HG03135 (cell line): ENCODE measurements around the gene SIK1.
"Not testable (repeated sequence)": the region's sequence is repeated elsewhere in the genome, so short reads cannot be mapped to it uniquely, and the experiment has no call there.

Source experiments
- ATAC-seq: cut with Tn5 transposase; IDR thresholded peaks from one replicate; pipeline ENCODE4 v1.9.1; 2021; ENCODE audit warnings: mild to moderate bottlenecking, moderate library complexity; ENCODE audit not compliant: unreplicated experiment

SIK1 gene

DNA sequence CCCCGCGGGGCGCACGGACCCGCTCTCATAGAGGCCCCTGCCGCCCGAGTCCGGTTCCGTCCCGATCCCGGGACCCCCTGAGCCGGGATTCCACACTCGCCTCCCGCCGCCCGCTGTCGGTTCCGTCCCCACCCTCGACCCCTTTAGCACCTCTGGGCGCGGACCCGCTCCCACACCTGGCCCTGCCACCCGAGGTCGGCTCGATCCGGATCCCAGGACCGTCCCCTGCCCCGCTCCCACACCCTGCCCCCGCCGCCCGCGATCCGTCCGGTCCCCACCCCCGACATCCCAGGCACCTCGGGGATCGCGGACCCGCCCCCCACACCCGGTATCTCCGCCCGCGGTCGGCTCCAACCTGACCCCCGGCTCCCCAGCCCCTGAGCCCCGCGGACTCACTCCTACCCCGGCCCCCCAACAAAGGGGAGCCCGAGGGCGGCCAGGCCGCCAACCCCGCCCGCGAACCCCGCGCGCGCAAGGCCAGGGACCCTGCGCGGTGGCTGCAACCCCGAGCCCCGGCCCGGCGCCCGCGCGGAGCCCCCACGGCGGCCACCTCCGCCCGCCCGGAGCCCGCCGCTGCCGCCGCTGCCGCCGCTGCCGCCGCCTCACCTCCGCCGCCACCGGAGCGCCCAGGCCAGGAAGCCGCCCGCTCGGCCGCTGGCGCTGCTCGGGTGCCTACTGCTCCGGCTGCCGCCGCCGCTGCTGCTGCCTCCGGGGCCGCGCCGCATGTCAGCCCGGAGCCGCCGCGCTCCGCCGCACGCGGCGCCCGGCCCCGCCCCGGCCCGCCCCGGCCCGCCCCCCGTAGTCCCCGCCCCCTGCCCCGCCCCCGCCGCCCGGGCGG is at the start of gene SIK1:
Gene SIK1, minus strand, starts transcription at position 728 of the 838 bp plus-strand sequence. CDS start 953 bp downstream, outside the sequence.
- not testable (repeated sequence) for ATAC-seq

DNA sequence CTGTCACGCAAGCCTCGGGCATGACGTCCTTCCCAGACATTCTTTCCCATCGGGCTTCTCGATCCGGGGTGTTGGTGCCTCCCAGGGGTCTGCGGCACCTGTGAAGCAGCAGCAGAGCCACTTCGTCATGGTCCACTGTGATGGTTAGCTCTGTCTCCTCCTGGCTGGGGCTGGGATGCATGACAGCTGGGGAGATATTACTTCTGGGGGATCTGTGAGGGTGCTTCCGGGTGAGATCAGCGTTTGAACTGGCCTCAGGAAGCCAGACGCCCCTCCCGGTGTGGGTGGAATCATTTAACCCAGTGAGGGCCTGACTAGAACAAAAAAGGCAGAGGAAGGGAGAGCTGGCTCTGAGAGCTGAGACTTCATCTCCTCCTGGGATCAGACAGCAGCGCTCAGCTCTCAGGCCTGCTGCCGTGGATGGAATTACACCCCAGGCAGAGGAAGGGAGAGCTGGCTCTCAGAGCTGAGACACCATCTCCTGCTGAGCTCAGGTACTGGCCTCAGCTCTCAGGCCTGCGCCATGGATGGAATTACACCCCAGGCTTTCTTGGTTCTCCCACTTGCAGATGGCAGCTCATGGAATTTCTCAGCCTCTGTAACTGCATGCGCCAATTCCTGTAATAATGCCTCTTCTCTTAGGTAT is 44.8 kb upstream of the SIK1 start:
- ATAC-seq, result not testable (repeated sequence)

DNA sequence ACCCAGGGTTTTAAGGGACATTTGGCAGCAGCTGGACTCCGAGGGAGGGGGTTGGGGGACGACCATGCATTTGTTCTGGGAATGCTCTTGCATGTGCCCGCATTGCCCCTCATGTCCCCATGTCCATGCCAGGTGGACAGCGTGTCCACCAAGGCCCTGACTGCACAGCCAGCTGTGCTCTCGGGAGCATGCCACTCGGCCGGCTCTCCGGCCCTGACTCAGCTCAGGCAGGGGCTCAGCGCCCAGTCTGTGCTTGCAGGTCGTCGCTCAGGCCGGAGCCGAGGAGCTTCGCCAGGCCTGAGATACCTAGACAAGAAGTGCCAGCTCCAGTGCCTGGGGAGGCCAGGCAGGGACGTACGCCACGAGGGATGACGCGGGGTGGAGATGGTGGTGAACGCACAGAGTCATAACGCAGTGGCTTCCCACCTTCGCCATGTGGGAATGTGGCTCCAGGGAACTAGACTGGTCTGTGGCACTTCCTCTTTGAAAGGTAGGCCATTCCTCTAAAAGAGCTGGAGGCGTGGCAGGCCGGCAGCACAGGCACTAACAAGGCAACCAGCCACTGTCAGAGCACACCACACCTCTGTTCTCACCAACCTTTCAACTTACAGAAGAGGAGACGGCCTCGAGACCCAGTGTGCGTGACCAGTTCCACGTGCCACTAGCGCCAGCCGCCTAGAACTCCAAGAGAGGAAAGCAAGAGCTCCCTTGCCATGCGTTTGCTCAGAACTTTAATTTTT is 43.0 kb upstream of the SIK1 start:
- not testable (repeated sequence) for ATAC-seq

DNA sequence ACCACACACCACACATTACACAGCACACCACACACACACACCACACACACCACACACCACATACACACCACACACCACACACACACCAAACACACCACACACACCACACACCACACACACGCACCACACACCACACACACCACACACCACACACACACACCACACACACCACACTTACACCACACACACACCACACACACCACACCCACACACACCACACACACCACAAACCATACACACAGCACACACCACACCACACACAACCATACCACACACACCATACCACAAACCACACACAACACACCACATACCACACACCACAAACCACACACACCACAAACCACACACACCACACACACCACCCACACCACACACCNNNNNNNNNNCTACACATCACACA is 40.9 kb upstream of the SIK1 start:
- no peak for ATAC-seq

DNA sequence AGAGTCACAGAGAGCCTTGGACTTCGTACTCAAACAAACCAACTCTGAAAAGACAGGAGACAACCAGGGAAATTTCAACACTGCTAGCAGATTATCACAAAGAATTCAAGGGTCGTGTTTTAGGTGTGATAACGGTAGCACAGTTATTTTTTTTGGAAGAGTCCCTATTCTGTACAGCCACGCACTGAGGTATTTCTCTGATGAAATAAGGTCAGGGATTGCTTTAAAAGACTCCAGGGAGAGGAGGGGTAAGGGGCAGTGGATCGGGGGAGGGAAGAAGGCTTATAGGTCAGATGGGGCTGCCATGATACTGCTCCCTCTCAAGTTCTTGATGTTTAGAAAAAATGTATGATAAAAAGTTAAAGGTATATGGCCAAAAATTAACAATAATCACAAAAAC is 38.2 kb upstream of the SIK1 start:
- not testable (repeated sequence) for ATAC-seq

DNA sequence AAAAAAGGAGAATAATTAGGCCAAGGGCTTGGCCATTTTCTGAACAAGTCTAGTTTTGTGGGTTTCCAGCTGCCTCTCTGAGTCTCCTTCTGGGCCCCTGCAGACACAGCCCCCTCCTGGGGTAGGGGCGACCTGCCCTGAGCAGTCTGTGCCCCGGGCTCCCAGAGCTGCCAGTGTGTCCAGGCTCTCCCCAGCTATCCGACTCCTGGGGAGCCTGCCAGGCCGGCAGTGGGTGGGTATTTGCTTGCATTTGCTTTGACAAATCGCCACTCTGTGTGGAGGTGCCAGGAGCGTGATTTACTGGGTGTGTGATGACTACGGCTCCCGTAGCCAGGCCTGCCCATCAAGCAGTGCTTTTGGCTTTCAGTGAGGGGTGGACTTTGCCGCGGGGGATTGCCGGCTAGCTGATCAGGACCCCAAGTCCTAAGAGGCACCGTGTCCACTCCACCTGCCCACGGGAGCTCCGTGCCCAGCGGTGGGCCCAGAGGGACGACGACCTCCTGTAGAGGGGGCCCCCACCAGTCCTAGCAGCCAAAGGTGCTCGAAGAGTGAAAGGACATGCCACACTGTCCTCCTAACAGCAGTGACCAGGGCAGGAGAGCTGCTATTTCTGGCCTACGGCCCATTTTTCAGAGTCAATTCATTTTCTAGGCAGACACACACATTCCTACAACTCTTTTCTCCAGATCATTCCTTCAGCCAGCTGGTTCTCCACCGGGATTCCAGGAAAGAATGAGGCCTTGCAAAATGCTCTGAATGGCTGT is 36.7 kb upstream of the SIK1 start:
- ATAC-seq, result not testable (repeated sequence)

DNA sequence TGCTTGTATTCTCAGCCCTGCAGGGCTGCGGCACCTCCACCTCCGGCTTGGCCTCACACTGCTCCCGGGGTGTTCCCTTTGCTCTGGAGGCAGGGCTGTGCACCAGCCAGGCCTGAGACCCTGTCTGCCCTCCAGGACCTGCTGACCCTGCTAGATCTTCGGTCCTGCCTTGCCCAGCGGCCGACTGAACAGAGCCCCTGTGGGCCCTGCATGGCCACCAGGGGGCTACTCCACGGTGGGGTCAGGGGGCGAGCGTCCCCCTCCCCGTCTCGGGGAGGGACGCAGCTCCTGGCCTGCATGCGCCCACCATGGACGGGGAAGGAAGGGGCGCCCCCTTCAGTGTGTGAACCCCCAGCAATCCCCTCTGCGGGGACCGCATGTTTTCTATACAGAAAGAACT is 36.0 kb upstream of the SIK1 start:
- not testable (repeated sequence) for ATAC-seq

DNA sequence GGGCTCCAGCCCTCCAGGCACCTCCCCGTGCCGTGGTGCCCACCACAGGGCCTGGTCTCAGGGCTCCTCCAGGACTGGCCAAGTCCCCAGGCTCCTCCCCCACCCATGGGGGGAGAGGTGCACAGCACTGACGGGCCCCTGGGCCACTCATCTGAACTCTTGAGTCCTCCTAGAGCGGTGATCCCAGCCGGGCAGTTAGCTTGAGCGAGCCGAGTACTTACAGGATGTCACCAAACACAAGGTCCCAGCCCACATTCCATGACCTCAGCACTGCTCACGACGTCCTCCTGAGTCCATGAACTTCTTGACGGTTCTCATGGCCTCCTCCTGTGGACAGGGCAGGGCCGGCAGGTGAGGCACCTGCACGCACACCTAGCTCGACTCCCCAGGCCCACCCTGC is 33.5 kb upstream of the SIK1 start:
- ATAC-seq, result not testable (repeated sequence)

DNA sequence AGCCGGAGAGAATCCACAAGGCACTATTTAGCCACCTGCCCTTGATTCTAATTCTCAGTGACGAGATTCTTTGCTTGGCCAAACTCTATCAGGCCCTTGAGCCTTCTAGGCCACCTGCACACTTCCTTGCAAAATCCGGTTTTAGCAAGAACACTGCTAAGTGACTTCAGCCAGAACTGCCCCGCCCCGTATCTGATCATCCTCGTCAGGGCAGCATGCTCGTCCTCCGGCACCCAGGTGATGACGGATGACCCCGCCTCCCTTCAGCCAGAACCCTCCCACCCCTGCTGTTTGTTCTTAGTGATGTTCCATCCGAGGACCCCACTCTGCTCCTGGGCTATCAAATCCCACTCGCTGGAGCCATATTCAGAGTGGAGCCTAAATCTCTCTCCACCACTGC is 32.1 kb upstream of the SIK1 start:
- ATAC-seq, result not testable (repeated sequence)

DNA sequence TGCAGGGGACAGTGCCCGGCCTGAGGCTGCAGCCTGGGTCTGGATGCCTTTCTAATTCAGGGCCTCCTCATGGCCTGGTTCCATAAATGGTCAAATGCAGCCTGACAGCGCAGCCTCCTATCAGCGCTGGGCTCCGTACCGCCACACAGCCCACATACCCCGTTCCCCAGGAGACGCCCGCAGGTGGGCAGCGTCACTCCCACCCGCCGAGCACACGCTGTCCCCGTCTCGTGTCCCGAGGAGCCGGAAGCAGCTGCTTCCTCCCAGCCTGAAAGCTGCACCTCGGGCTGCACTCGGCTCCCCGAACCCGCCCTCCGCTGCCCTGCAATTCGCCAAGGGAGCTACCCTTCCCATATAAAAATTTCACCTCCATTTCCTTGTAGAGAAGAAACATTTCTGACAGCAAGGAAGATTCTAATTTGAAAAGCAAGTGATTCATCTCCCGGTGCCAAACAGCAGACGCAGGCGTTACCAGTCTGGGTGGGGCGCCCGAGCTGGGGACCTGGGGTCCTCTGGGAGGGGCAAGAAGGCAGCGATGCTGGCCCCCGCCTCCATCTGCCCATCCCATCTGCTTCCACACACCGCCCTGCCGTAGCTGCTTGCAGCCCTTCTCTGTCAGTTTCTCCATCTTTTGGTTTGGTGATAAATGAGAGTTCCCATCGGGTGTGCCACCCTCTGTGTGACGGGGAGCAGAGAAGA is 29.8 kb upstream of the SIK1 start:
- not testable (repeated sequence) for ATAC-seq

DNA sequence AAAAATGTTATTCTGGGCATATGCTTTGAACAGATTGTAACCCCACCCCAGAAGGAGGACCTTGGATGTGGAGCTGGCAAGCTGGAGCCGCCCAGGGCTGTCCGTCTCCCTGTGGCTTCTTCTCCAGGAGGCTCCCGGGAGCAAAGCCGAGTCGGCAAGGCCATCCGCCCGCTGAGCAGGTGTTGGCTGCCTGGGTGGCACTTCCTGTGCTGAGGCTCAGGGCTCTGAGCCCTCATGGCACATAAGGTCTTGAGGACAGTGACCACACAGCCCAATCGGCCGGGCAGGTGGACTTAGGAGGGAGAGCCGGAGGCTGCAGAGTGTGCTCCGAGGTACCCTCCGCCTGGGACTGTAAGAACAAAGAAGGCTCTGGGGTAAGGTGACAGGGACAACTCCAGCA is 28.8 kb upstream of the SIK1 start:
- ATAC-seq, result not testable (repeated sequence)

DNA sequence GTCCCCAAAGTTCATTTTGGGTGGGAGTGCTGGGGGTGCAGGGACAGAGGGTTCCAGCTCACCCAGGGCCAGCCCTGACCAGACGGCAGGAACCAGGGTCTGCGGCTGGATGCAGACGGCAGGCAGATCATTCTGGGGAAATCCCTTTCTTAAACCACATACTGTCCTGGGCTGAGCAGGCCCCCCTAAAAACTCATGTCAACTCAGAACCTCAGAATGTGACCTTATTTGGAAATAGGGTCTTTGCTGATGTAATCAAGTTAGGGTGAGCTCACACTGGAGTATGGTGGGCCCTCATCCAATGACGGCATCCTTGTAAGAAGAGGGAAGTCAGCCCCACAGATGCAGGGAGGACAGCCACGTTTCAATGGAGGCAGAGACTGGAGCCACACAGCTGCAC is 27.2 kb upstream of the SIK1 start:
- ATAC-seq, result not testable (repeated sequence)

DNA sequence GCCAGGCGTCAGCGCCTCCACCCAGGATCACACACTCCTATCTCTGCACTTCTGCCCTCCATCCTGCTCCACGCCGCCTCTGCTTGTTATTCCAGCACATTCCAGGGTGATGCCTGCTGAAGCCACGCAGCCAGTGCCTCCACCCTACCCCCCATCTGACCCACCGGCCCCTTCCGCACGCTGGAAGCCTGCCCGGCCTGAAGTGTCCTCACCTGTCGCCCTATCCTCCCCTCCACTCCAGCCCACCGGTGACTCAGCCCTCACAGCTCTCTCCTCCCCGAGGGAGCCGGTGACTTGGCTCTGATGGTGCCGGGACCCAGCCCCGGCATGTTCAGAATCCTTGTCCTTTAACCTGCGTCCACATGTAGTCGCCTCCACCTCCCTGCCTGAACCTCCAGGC is 24.9 kb upstream of the SIK1 start:
- not testable (repeated sequence) for ATAC-seq

DNA sequence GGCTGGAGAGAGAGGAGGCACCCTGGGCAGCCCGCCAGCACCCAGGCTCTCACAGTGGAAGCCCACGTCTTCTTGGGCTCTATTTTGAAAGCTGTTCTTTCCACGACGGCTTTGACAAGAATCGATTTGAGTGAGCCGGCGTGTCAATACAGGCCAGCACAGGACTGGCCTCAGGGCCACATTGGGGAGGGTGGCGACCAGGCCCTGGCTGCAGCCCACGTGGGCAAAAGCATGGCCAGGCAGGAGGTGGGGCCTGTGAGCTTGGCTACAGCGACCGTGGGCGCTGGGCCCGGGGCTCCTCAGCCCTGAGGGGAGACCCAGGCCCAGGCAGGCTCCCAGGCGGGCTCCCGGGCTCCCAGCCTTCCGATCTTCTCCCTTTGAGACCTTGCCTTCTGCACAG is 23.4 kb upstream of the SIK1 start:
- ATAC-seq, result not testable (repeated sequence)

DNA sequence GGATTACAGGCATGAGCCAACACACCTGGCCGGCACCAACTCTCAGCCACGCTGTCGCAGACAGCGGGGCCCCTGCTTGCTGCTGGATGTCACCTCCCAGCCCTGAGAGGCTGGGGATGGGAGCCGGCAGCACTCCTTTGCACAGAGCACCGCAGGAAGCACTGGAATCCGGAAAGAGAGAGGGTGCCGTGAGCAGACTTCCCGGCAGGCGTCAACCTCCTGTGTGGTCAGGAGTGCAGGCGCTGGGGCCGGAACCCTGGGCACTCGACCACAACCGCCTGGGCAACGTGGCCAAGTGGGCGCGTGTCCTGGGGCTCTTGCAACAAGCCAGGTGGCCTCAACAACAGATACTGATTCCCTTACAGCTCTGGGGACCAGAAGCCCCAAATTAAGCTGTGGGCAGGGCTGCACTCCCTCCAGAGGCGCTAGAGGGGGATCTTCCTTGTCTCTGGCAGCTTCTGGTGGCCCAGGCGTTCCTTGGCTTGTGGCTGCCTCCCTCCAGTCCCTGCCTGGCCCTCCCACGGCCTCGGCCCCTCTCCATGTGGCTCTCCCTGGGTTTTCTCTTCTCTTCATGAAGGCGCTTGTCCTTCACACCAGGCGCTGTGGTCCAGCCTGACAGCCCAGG is 20.5 kb upstream of the SIK1 start:
- not testable (repeated sequence) for ATAC-seq

DNA sequence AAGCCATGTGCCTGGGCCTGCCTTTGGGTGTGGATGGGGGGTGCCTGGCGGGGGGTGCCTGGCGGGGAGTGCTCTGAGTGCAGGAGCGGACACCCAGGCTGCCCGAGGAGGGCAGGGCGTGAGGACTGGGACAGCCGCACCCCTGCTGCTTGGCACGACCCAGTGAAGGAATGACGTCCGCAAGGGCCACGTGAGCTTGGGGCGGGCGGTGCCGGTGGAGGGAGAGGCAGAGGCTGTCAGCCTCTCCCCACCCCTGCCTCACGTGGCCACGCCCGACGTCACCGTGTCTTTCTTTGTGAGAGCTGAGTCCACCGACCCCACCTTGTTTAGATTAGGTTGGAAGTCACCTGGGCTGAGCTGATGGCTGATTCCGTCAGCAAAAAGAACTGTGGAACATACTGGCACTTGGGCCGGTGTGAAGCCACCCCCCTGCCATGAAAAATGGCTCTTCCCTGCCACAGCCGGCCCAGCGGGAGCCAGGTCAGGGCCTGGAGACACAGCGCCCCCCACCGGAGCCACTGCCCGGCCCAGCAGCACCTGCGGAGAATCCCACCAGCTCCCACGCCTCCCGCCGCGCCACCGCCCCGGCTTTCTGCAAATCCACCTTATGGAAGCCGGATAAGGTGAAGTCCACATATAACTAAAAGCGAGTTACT is 19.5 kb upstream of the SIK1 start:
- ATAC-seq, result not testable (repeated sequence)

DNA sequence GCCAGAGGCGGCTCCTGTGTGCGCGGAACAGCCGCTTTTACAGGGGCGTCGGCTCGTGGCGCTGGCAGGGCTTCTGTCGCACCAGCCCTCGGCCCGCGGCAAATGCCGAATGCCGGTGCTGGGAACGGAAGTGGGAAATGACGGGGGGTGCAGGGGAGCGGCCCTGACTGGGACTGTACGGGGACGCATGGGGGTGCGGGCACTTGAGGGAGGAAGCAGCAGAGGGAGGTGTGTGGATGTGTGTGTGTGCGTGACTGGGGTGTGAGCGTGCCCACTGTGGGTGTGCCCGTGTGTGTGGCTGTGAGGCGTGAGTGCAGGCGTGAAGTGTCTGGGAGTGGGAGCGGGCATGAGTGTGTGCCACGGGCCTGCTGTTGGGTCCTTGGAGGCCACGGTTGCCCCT is 17.6 kb upstream of the SIK1 start:
- not testable (repeated sequence) for ATAC-seq

DNA sequence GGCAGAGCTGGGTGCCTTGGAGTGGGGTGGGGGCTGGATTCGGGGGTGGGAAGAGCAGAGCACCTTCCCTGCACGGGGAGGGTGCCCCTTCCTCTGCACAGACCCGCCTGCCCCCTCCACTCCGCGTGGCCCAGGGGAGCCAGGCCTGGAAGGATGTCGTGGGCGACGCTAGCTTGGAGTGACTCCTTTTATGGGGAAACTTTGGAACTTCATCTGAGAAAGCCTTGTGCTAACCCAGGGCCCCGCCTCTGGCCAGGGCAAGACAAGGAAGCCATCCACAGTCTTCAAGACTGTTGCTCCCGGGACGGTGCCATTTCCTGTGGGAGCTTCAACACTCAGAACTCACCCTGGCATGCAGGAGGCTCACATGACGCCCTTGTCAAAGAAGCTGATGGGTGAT is 15.6 kb upstream of the SIK1 start:
- not testable (repeated sequence) for ATAC-seq
